Measurements from ENCODE around the gene ADGRB3. TPM values are rescaled to one million over a fixed set of nuclear protein-coding genes. Genes with fewer than 3 reads are reported as not detected.
"Not testable (repeated sequence)": the region's sequence is repeated elsewhere in the genome, so short reads cannot be mapped to it uniquely, and the experiment has no call there.

Gene ADGRB3
- polyA plus RNA-seq, 1 donor: 0.76 TPM

GRCh38 chr6:68779366-68779765, 144.3 kb downstream of the ADGRB3 start:
- no peak for DNase-seq (ENCODE audit: low read depth)

DNA sequence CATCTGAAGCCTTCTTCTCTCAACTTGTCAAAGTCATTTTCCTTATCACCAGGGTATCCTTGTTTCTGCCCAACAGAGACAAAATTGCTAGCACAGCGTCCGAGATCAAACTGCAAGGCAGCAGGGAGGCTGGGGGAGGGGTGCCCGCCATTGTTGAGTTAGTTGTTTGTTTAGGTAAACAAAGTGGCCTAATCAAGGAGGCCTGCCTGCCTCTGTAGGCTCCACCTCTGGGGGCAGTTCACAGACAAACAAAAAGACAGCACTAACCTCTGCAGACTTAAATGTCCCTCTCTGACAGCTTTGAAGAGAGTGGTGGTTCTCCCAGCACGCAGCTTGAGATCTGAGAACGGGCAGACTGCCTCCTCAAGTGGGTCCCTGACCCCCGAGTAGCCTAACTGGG, 155.0 kb downstream of the ADGRB3 start:
- DNase-seq (ENCODE audit: low read depth): not testable (repeated sequence)

GRCh38 chr6:68814976-68815375, 179.9 kb downstream of the ADGRB3 start:
- not testable (repeated sequence) for DNase-seq (ENCODE audit: low read depth)

GRCh38 chr6:68826501-68826900, 191.4 kb downstream of the ADGRB3 start:
- DNase-seq (ENCODE audit: low read depth): no peak

DNA sequence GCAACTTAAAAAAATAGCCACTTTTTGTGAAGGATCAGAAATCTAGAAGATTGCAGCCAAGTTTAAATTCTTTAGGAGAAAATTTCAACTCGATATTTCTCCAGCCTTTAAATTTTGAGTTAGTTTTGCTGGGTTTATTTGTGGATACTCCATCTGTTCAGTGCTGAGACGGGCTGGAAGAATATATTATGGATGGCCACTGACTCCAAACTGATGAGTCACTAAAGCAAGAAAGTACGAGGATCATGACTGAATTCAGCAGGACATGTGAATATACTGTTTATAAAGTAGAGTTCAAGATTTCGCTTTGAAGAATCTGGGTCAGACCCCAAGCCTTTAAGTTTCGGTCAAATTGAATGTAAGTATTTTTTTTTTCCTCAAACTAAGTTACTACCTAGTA, 199.5 kb downstream of the ADGRB3 start:
- no peak for DNase-seq (ENCODE audit: low read depth)

DNA sequence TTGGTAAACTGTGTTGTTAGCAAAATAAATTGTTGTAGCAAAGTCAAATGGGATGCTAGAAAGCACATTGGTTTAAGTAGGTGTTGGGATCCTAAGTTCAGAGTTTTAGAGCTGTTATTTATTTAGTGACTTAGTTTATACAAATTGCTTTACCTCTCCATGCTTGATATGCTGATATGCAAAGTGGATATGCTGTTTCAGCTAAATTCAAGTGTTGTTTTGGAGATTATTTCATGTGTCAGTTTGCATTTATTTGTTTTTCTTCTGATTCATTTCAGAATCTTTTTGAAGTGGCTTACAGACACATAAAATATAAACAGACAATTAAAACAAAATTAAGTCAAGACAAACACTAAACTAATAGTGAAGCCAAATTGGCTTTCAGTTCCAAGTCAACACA, 203.5 kb downstream of the ADGRB3 start:
- DNase-seq (ENCODE audit: low read depth): no peak

- DNase-seq (ENCODE audit: low read depth): no peak
Measured at GRCh38 chr6:68852791-68853190, 217.7 kb downstream of the ADGRB3 start.

GRCh38 chr6:68859233-68859632, 224.2 kb downstream of the ADGRB3 start:
- DNase-seq (ENCODE audit: low read depth): no peak

DNA sequence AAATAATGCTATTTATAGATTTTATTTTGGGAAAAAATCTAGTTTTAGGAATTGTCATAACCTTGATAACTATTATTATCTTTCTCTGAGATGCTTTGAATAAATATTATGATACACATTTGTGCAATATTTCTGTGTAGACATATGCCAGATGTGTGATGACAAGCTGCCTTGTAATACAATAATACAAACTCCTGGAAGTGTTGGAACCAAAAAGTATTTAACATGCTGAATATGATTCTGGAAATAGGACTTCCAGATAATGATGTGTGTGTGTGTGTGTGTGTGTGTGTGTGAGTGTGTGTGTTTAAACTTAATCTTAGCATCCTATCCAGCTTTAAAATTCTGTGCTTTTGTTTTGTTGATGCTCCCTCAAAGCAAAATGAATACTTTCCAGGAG, 233.6 kb downstream of the ADGRB3 start:
- DNase-seq (ENCODE audit: low read depth): no peak

GRCh38 chr6:68873236-68873635, 238.2 kb downstream of the ADGRB3 start:
- DNase-seq (ENCODE audit: low read depth): no peak

DNA sequence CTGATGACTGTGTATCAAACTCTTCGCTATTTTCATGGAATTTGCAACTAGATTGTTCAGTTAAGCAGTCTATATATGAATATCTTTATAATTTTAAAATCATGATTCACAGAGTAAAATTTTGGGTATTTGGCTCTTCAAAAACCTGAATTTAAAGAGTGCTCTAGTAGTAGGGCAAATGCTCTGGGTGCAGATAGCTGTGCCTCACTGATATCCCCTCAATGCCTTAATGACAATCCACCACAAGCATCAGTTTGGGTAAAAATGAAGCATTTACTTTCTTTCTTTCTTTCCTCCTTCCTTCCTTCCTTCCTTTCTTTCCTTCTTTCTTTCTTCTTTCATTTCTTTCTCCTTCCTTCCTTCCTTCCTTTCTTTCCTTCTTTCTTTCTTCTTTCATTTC, 239.7 kb downstream of the ADGRB3 start:
- DNase-seq (ENCODE audit: low read depth): no peak

DNA sequence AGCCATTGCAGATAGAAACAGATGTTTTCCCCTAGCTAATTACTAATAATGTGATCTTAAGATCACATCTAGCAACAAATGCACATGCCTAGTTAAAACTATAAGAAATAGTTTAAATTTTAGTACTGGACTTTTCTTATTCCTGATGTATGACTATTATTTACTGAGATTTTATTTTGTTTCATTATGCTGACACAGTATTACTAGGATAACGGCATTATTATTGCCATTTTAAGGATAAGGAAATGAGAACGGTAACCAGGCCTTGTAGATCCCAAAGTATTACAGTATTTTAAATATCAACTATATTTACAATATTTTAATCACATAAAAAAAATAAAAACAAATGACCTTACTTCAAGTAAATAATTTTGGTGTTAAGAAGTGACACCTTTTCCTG, 240.3 kb downstream of the ADGRB3 start:
- DNase-seq (ENCODE audit: low read depth): no peak

DNA sequence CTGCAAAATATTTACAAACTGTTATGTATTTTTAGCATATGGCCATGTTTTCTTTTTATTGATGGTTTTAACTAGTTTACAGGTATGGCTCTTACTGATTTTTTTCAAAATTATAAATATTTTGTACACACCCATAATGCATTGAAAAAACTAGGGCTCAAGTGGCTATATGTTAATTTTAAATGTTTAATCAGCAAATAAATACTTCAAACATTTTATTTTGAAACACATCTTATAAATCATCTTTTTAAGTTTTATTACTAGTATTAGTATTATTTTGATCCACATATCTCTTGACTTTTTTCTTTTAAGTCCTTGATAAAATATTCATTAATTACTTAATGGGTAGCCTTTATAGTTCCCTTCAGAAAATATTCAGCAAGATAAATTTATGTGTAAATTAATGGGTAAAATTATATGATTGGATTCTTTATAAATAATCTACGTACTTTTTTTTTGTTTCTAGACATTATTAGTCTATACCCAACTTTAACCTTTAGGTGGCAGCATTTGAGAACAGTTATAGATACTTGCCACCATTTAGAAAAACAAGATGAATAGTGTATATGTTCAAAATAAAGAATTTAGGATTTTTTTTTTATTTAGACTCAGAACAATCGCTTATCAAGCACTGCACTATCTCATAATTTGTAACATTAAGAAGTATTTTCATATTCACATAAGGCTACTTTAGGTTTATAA, 241.9 kb downstream of the ADGRB3 start:
- no peak for DNase-seq (ENCODE audit: low read depth)

- DNase-seq (ENCODE audit: low read depth): no peak
Measured at GRCh38 chr6:68880050-68880813, 245.2 kb downstream of the ADGRB3 start.

DNA sequence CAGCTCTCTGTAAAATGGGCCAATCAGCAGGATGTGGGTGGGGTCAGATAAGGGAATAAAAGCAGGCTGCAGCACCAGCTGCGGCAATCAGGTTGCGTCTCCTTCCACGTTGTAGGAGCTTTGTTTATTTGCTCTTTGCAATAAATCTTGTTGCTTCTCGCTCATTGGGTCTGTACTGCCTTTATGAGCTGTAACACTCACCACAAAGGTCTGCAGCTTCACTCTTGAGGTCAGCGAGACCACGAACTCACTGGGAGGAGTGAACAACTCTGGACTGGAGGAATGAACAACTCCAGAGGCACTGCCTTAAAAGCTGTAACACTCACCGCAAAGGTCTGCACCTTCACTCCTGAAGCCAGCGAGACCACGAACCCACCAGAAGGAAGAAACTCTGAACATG, 248.2 kb downstream of the ADGRB3 start:
- not testable (repeated sequence) for DNase-seq (ENCODE audit: low read depth)

GRCh38 chr6:68891419-68891818, 256.3 kb downstream of the ADGRB3 start:
- no peak for DNase-seq (ENCODE audit: low read depth)

DNA sequence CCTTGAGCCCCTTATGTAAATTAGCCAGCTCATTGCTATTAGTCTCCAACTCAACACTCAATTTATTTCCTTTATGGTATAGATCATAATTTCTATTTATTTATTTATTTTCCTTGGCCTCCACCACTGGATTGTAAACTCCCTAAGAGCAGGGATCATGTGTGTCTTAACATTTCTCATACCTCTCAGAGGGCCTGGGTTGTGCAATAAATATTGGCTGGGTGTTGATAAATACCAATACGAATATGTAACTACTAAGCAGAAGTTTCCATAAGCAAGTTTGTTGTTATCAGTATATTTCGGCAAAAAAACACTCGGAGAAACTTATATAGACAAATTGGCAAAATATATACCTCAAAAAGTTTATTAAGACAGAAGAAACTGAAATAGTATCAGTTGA, 257.4 kb downstream of the ADGRB3 start:
- no peak for DNase-seq (ENCODE audit: low read depth)

- no peak for DNase-seq (ENCODE audit: low read depth)
Measured at GRCh38 chr6:68895929-68896328, 260.8 kb downstream of the ADGRB3 start.

GRCh38 chr6:68901044-68901443, 266.0 kb downstream of the ADGRB3 start:
- no peak for DNase-seq (ENCODE audit: low read depth)

DNA sequence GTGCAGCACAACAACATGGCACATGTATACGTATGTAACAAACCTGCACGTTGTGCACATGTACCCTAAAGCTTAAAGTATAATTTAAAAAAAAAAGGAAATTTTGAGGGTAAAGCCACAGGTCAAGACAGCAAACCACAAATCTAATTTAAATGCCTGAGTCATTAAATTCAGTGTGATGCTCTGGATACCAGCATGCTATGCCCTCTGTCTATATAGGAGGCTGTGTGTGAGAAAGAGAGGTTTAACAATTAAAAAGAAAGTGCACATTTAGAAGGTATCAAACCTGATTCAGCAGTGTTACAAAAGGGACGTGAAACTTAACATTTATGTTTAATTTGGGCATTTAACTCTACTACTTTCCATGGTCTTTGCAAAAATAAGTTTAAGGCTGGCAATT, 276.3 kb downstream of the ADGRB3 start:
- no peak for DNase-seq (ENCODE audit: low read depth)

GRCh38 chr6:68911811-68912210, 276.7 kb downstream of the ADGRB3 start:
- no peak for DNase-seq (ENCODE audit: low read depth)

DNA sequence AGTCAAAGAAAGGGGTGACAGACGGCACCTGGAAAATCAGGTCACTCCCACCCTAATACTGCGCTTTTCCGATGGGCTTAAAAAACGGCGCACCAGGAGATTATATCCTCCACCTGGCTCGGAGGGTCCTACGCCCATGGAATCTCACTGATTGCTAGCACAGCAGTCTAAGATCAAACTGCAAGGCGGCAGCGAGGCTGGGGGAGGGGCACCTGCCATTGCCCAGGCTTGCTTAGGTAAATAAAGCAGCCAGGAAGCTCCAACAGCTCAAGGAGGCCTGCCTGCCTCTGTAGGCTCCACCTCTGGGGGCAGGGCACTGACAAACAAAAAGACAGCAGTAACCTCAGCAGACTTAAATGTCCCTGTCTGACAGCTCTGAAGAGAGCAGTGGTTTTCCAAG, 277.7 kb downstream of the ADGRB3 start:
- DNase-seq (ENCODE audit: low read depth): not testable (repeated sequence)

DNA sequence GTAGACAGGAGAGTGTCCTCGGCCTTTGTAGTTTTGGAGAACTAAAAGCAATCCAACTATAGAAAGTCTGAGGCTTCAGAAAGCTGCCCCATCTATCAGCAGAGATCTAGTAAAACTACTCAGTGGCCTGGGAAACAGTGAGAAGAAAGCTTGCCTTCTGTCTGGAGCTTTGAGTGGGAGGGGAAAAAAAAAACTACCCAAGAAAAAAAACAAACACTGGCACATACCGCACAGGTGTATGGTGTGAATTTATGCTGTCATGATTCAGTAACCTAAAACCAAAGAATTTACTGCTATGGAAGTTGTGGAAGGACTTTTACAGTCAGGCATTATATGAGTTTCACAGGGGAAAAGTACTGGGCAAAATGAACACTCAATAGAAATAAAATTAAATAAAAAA, 280.5 kb downstream of the ADGRB3 start:
- no peak for DNase-seq (ENCODE audit: low read depth)

Data from forelimb muscle (tissue), 1 donor.